Chondrocyte (in vitro differentiated cells): Measurements from ENCODE around the gene PLPP3. TPM values are rescaled to one million over a fixed set of nuclear protein-coding genes. Genes with fewer than 3 reads are reported as not detected.

Experiments
- DNase-seq: peaks from one replicate; pipeline ENCODE4 v3.0.0; 2021; ENCODE audit warnings: mixed read lengths, low spot score
- H3K27ac Mint-ChIP-seq: one replicate; pipeline ENCODE4 v1.8.0; 2021; ENCODE audit warnings: mild to moderate bottlenecking, moderate library complexity, mixed read lengths; ENCODE audit not compliant: unreplicated experiment
- H3K27me3 Mint-ChIP-seq: 2 replicates; pipeline ENCODE4 v1.8.0; 2021; ENCODE audit warnings: low read depth, mixed read lengths
- H3K36me3 Mint-ChIP-seq: 2 replicates; pipeline ENCODE4 v1.8.0; 2021; ENCODE audit warnings: low read depth, mixed read lengths
- H3K4me1 Mint-ChIP-seq: 2 replicates; pipeline ENCODE4 v1.8.0; 2021; ENCODE audit warnings: low read depth, mild to moderate bottlenecking, mixed read lengths
- H3K4me3 Mint-ChIP-seq: one replicate; pipeline ENCODE4 v1.8.0; 2021; ENCODE audit warnings: mild to moderate bottlenecking, moderate library complexity, mixed read lengths; ENCODE audit not compliant: unreplicated experiment
- H3K9me3 Mint-ChIP-seq: 2 replicates; pipeline ENCODE4 v1.8.0; 2021; ENCODE audit warnings: low read depth, mixed read lengths
- CTCF ChIP-seq: fragments of 200-600 bp; sonication (generic); IDR thresholded peaks from 2 replicates; pipeline ENCODE4 v1.5.0; 2021; ENCODE audit warnings: antibody characterized with exemption, mild to moderate bottlenecking, moderate library complexity
- total RNA-seq: library from RNA; stranded (reverse); gene quantifications from 3 replicates; pipeline ENCODE4 v1.2.1, GENCODE V29; 2021

Gene PLPP3
- total RNA-seq, 1 donor from 2014 or later, result 20.5 TPM

DNA sequence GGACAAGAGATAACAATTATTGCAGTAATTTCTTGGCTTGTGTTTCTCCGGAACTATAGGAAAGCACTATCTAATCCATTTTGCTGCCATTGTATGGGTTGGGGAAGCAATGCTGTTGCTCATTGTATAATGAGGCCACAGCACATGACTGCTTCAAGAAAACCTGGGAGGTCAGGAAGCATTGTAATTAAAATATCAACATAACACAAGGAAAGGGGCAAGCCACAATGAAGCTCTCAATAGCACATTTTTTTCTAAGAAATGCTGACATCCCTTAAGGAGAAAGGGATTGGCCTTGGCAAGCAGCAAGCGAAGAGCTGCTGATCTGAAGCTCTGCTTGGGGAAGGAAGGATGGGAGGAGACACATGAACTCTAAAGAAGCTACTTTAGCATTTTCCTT, 44.0 kb downstream of the PLPP3 start:
- peaks cover 17% of the 10 kb centered on the region for H3K36me3 Mint-ChIP-seq
- no peaks in the 10 kb centered on the region for H3K9me3 Mint-ChIP-seq
- H3K27me3 Mint-ChIP-seq, result no peaks in the 10 kb centered on the region
- no peak for TF ChIP-seq CTCF
- peaks cover 7% of the 10 kb centered on the region for H3K4me1 Mint-ChIP-seq
- no peak overlapping the region for H3K27ac Mint-ChIP-seq
- H3K4me3 Mint-ChIP-seq, result no peak overlapping the region
- no peak for DNase-seq

DNA sequence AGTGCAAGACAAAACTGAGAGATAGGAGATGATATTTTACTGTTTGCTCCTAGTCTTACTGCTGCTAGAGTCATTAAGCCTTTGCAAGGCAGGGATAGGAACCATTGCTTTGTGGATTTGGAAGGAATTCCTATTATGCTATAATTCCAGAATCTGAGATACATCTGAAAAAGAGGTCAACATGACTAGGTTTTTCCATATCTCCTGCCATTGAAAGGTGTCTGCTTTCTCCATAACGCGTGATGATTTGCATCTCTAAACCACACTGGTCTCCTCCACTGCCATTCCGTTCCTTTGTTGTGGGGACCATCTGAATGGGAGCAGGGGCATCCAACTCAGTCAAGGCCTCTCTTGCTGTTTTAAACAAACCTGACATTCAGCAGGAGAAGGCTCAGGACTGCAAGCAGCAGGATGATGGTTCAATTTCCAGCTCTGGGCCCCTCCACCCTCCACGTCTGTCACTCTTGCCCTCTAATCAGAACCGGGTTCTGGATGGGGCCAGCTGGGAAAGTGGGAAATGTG, 45.2 kb downstream of the PLPP3 start:
- peaks cover 17% of the 10 kb centered on the region for H3K36me3 Mint-ChIP-seq
- TF ChIP-seq CTCF, result no peak
- no peak overlapping the region for H3K4me3 Mint-ChIP-seq
- no peak for DNase-seq
- no peak overlapping the region for H3K27ac Mint-ChIP-seq
- H3K27me3 Mint-ChIP-seq, result no peaks in the 10 kb centered on the region
- H3K4me1 Mint-ChIP-seq, result peaks cover 3% of the 10 kb centered on the region
- no peaks in the 10 kb centered on the region for H3K9me3 Mint-ChIP-seq

DNA sequence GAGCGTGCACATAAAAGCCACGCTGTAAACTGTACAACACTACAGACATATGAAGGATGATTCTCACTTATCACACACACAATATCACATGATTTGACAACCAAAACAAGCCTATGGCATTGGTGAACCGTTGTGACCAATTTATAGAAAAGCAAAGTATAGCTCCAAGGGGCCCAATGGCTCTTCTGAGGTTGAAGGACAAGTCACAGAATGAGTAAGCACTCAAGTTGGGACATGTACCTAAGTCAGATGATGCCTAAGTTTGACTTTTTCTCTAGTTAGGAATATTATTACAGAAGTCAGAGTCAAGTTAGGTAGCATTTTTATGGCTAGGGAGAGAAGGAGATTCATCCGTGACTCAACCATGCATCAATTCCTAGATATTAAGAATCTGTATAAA, 45.7 kb downstream of the PLPP3 start:
- H3K36me3 Mint-ChIP-seq, result peaks cover 17% of the 10 kb centered on the region
- no peaks in the 10 kb centered on the region for H3K9me3 Mint-ChIP-seq
- no peak overlapping the region for H3K4me3 Mint-ChIP-seq
- peaks cover 8% of the 10 kb centered on the region for H3K4me1 Mint-ChIP-seq
- H3K27me3 Mint-ChIP-seq, result no peaks in the 10 kb centered on the region
- DNase-seq, result no peak
- H3K27ac Mint-ChIP-seq, result no peak overlapping the region
- no peak for TF ChIP-seq CTCF

GRCh38 chr1:56533197-56533596, 46.2 kb downstream of the PLPP3 start:
- H3K4me3 Mint-ChIP-seq, result no peak overlapping the region
- H3K9me3 Mint-ChIP-seq, result no peaks in the 10 kb centered on the region
- H3K36me3 Mint-ChIP-seq, result peaks cover 17% of the 10 kb centered on the region
- no peak overlapping the region for H3K27ac Mint-ChIP-seq
- no peak for DNase-seq
- TF ChIP-seq CTCF, result no peak
- no peaks in the 10 kb centered on the region for H3K27me3 Mint-ChIP-seq
- H3K4me1 Mint-ChIP-seq, result peaks cover 9% of the 10 kb centered on the region

DNA sequence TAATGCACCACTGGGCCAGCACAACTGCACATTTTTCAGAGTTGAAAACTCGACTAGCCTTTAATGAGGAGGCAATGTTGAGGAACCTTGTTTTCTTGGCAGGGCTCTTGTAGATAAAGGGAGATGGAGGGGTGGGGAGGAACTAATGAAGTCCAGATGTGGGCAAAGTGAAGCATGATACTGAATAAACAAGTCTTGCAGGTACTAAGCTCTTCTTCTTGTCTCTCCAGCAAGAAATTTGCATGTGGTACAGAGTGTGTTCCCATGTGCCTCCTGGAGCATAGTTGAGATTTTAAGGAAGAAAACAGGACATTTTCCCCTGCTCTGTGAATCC, 47.0 kb downstream of the PLPP3 start:
- no peak for TF ChIP-seq CTCF
- DNase-seq, result no peak
- Mint-ChIP-seq H3K27ac (no peak overlapping the region), H3K4me3 (no peak overlapping the region), H3K9me3 (no peaks in the 10 kb centered on the region), H3K27me3 (no peaks in the 10 kb centered on the region), H3K4me1 (peaks cover 18% of the 10 kb centered on the region), H3K36me3 (peaks cover 17% of the 10 kb centered on the region)
